GM18870 (cell line): ENCODE results near the gene ANKHD1.

Experiments
- ATAC-seq: cut with Tn5 transposase; IDR thresholded peaks from one replicate; pipeline ENCODE4 v1.9.1; 2021; ENCODE audit warnings: moderate library complexity; ENCODE audit not compliant: unreplicated experiment

Gene ANKHD1

GRCh38 chr5:140542972-140543371 is 141.3 kb downstream of the ANKHD1 start:
- no peak for ATAC-seq

- ATAC-seq: no peak
Observed at GRCh38 chr5:140544986-140545385, 143.4 kb downstream of the ANKHD1 start.

DNA sequence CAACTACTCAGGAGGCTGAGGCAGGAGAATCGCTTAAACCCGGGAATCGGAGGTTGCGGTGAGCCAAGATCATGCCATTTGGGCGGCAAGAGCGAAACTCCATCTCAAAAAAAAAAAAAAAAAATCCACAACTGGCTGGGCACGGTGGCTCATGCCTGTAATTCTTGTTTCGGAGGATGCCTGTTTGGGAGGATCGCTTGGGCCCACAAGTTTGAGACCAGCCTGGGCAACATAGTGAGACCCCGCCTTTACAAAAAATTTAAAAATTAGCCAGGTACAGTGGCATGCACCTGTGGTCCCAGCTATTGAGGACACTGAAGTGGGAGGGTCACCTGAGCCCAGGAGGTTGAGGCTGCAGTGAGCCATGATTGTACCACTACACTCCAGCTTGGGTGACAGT is 144.0 kb downstream of the ANKHD1 start:
- ATAC-seq: no peak

GRCh38 chr5:140546851-140547507 is 145.3 kb downstream of the ANKHD1 start:
- ATAC-seq: peak; percentile 2

DNA sequence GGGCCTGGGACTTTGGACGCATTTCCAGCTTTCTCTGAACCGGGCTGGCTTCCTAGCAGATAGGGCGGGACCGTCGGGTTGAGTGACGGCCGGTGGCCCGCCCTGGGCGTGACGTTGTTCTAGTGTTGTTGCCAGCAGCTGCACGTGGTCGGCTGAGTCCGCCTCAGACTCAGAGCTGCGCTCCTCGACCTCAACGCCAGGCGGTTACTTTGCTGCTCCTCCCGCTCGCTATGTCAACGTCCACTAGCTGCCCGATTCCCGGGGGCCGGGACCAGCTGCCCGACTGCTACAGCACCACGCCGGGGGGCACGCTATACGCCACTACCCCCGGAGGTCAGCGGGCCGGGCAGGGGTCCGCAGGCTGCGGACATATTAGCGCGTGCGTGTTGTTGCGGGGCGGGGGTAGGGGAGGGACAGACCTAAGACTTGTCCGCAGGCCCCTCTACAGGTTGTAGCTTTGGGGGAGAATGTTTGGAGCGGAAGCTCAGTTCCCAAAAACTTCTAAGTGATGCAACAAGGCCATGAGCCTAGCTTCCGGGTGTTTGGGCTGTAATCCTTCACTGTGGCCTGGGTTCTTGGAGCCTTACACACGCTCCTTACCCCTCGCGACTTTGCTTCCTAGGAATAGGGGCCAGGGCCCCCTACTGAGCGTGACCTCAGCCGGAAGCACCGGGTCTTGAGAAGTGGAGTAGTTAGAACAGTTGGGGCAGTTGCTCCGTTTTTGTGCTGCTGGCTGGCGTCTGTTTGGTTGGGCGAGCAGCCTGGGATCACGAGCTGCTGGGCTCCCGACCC is 146.1 kb downstream of the ANKHD1 start, which contains the start of gene EIF4EBP3:
TSS of gene EIF4EBP3 (plus strand) at position 155 of the 792 bp plus-strand sequence. CDS start at position 231, 76 bp downstream.
- ATAC-seq: peak; percentile 91

GRCh38 chr5:140548300-140548688 is 146.7 kb downstream of the ANKHD1 start:
- ATAC-seq: peak; percentile 4

GRCh38 chr5:140548791-140549190 is 147.2 kb downstream of the ANKHD1 start:
- ATAC-seq: no peak

- no peak for ATAC-seq
Observed at GRCh38 chr5:140549237-140550144, 147.9 kb downstream of the ANKHD1 start.

DNA sequence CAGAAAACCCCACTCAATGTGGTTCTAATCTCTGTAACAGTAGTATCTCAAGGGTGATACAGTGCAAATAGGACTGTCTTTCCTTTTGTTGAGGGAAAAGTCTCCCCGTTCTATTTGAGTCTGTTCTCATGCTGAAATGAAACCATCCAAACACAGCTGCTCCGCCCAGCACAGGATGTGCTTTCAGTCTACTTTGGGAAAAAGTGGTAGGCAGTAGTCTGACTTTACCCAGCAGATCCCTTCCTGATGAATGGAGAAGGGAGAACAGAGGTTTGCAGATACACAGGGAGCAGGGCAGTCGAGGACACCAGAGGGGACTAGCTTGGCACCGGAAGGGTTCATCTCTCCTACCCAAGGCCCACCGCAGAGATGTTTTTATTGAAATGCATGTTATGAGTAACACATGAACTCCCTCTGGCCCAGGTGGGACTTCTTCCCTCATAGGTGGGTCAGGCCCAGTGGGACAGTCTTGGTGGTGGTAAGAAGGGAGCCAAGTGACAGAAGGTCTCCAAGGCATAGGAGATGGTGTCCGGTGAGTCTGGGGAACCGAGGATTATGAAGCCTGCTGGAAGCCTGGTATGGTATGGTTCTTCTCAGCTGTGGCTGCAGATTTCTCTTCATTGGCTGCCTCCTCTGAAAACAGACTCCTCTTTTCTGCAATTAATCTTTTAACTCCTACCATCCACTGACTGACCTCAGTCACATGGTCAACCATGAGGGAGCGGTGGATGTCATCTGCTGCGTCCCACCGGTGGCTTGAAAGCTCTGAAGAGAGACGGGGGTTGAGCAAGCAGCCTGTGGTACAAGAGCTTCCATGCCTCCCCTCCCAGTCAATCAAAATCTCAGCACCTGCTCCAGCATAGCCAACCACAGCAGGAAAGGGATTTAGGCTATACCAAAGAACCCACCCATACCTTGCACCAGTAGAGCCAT is 148.8 kb downstream of the ANKHD1 start:
- no peak for ATAC-seq

DNA sequence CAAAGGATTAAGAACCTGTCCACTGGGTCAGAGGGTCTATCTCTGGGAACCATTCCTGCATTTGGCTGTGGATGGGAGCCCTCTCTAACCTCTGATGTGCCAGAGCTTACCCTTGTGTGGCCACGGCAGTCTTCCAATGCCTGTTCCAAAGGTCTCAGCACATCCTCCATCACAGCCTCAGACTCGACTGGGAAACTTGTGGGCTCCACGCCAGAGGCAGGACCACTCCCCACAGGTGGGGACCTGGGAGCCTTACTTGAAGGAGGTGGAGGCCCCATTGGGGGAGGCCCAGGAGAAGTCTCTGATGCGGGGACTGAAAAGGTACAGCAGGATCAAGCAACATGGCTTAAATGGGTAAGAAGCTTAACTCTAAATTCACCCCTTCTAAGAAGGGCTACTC is 150.2 kb downstream of the ANKHD1 start:
- ATAC-seq: no peak

GRCh38 chr5:140553657-140554056 is 152.0 kb downstream of the ANKHD1 start:
- ATAC-seq: no peak

- ATAC-seq: no peak
Observed at GRCh38 chr5:140554454-140554853, 152.8 kb downstream of the ANKHD1 start.

GRCh38 chr5:140555747-140556312 is 154.2 kb downstream of the ANKHD1 start:
- ATAC-seq: no peak

DNA sequence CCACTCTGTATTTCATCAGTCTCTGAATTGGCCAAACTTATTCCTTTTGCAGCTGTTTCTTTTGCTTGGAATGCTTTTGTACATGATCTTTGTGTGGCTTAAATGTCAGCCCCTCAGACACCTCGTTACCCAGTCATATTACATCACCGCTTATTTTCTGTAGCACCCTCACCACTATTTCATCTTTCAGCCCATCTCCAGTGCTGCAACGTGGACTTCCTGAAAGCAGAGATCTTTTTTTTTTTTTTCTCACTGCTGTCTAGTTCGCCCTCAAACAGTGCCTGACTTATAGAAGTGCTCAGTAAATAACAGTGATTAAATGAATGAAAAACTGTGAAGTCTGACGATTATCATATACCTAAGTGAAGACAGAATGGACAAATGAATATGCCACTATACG is 154.8 kb downstream of the ANKHD1 start:
- ATAC-seq: no peak

- peak; percentile 83 for ATAC-seq
Observed at GRCh38 chr5:140557136-140557805, 155.6 kb downstream of the ANKHD1 start, which contains the start of gene SRA1. SRA1 (minus strand) TSS chr5:140557473; CDS start chr5:140557452, 21 bp downstream.

DNA sequence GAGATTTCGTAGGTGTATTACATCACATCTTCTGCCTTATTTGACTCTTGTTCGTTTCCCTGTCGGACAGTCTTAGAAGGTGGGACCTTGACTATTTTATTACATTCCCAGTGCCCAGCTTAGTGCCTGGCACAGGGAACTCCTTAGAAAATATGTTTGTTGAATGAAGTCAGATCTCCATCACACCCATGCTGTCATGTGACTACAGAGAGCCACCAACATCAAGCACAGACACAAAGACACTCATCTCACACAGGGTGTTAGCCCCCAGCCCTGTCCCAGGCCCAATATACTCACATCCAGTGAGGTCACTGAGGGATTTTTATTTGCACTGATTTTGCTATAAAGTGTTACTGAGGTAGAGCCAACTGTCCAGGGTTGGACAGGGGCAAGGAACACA is 156.3 kb downstream of the ANKHD1 start:
- no peak for ATAC-seq

DNA sequence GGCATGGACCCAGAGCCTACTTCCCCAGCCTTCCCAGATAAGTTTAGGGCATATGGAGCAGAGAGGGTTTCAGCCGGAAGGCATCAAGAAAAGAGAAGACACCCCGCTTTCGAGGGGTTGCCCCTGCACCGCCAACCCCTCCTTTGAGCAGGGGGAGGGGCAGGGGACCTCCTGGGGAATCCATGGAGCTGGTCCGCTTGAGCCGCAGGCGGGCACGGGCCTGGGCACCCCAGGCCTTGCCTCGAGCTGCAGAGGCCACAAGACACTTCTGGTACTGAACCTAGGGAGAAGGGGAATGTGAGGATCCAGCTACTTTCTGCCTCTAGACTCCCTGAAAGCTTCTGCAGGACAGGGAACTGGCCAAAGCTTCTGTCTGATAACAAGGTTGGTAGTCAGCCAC is 156.9 kb downstream of the ANKHD1 start:
- ATAC-seq: no peak

- no peak for ATAC-seq
Observed at GRCh38 chr5:140560227-140560626, 158.6 kb downstream of the ANKHD1 start.
